Dermis microvascular lymphatic vessel endothelial cell (primary cell): ENCODE measurements around the gene CLPTM1L. TPM values are rescaled to one million over a fixed set of nuclear protein-coding genes. Genes with fewer than 3 reads are reported as not detected.
"Not testable (repeated sequence)": the region's sequence is repeated elsewhere in the genome, so short reads cannot be mapped to it uniquely, and the experiment has no call there.

ENCODE experiments used
- DNase-seq, 2 donors: peaks; one replicate each; pipeline versions ENCODE4 v3.0.0 to v3.0.0-alpha.2; 2010; ENCODE audit warnings: low read depth in 2 of 2
- total RNA-seq: library from RNA; depleted of rRNA; stranded (reverse); fragments of >200 nt; gene quantifications from 2 replicates; pipeline ENCODE4 v1.2.1, GENCODE V29; 2014

The CLPTM1L gene
- total RNA-seq, 1 donor from 2014 or later = 256 TPM

DNA sequence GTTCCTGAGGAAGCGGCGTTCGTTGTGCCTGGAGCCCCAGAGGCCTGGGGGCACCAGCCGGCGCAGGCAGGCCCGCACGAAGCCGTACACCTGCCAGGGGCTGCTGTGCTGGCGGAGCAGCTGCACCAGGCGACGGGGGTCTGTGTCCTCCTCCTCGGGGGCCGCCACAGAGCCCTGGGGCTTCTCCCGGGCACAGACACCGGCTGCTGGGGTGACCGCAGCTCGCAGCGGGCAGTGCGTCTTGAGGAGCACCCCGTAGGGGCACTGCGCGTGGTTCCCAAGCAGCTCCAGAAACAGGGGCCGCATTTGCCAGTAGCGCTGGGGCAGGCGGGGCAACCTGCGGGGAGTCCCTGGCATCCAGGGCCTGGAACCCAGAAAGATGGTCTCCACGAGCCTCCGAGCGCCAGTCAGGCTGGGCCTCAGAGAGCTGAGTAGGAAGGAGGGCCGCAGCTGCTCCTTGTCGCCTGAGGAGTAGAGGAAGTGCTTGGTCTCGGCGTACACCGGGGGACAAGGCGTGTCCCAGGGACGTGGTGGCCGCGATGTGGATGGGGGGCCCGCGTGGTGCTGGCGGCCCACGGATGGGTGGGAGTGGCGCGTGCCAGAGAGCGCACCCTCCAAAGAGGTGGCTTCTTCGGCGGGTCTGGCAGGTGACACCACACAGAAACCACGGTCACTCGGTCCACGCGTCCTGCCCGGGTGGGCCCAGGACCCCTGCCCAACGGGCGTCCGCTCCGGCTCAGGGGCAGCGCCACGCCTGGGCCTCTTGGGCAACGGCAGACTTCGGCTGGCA, 51.3 kb downstream of the CLPTM1L start:
- no peak for DNase-seq

- no peak for DNase-seq
These were observed 52.0 kb downstream of the CLPTM1L start for GRCh38 chr5:1292846-1293415.

DNA sequence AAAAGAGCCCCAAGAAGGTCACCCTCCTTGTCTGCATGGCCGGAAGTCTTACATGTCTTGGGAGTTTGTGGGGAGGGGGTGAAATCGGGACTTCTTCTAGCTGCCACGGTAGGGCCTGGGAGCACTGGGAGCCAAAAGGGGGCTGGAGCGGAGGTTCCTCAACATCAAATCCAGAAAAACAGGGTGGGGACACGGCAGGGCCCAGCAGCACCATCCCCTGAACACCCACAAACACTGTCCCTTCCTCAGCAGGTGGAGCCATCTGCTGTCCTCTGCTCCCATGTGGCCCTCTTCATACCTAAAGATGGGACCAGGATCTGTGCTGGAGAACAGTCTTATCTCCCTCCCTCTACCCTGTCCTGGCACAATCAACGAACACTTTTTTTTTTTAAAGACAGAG, 52.8 kb downstream of the CLPTM1L start:
- no peak for DNase-seq

DNA sequence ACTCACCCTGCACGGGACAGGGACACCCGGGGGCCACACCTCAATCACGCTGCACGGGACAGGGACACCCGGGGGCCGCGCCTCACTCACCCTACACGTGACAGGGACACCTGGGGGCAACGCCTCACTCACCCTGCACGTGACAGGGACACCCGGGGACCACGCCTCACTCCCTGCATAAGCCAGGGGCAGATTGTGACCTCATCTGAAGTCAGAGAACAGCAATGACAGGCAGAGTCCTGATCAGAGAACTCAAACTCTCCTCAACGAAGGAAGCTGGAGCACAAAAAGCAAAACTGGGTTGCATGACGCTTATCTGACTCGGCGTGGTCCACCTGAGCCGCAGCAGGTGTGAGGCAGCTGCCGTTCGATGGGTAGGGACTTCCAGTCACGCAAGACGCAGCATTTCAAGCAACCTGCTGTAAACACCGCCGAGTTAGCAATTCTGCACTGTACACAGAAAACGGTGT, 53.3 kb downstream of the CLPTM1L start:
- DNase-seq = no peak

GRCh38 chr5:1290956-1291355, 53.9 kb downstream of the CLPTM1L start:
- DNase-seq = not testable (repeated sequence)

DNA sequence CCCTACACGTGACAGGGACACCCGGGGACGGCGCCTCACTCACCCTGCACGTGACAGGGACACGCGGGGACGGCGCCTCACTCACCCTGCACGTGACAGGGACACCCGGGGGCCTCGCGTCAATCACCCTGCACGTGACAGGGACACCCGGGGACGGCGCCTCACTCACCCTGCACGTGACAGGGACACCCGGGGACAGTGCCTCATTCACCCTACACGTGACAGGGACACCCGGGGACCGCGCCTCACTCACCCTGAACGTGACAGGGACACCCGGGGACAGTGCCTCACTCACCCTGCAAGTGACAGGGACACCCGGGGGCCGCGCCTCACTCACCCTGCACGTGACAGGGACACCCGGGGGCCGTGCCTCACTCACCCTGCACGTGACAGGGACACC, 55.3 kb downstream of the CLPTM1L start:
- DNase-seq = not testable (repeated sequence)

DNA sequence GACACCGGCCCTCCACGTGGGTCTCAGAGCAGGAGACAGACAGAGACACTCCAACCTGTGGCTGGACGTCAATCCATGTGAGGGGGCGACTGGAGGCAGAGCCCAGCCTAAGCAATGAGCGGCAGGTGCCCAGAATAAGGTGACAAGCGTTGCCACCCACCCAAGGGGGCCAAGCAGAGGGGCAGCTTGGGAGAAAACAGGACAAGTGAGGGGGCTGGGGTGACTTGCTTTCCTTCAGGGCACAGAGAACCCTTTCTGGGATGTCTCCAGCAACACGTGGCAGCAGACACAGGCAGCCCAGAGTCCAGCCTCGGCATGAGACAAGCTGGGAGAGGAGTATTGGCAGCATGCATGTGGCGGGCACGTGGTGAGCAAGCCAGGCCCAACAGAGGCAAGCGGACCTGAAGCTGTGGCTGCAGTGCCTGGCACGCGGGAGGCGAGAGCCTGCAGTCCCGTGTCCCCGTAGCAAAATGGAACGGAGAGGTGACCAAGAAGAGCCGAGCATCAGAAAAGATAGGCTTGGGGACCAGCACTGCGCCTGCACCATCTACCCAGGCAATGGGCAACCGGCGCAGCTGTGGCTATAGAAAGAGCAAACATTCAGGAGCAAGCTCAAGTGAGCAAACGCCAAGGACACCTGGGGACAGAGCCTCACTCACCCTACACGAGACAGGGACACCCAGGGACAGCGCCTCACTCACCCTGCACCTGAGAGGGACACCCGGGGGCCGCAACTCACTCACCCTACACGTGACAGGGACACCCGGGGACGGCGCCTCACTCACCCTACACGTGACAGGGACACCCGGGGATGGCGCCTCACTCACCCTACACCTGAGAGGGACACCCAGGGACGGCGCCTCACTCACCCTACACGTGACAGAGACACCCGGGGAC, 56.2 kb downstream of the CLPTM1L start:
- no peak for DNase-seq

DNA sequence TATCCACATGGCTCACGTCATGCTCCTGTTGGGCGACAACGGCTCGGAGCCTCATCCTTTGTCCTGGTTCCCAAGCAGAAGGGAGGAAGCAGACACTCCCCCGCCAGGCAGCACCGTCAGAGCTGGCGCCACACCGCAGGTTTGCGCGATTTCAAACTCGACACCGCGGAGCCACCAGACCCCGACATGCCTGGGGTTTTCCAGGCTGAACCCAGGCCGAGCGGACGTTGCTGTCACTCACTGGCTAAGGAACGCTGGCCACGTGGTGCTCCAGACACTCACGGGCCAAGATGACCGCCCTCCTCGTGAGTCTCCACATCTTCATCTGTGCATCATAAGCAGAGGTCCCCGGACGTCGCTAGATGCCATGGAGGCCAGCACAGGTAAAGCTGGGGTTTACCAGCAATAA, 59.0 kb downstream of the CLPTM1L start:
- DNase-seq = no peak

DNA sequence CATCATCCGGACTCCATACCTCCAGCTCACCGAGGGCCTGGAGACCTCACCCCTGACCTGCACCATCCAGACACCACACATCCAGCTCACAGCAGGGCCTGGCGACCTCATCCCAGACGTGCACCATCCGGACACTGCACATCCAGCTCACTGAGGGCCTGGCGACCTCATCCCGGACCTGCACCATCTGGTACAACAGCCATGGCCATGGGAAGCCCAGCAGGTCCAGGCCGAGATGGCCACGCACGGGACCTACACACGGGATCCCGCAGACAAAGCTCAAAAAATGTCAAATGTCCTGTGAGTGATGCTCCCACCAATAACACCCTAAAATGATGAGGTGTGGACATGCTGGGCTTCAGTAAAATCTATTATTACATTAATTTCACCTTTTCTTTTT, 59.8 kb downstream of the CLPTM1L start:
- no peak for DNase-seq

GRCh38 chr5:1284336-1284970, 60.4 kb downstream of the CLPTM1L start:
- DNase-seq = not testable (repeated sequence)

- DNase-seq = not testable (repeated sequence)
These were observed 61.2 kb downstream of the CLPTM1L start for GRCh38 chr5:1283729-1284041.

GRCh38 chr5:1282993-1283728, 61.7 kb downstream of the CLPTM1L start:
- not testable (repeated sequence) for DNase-seq

GRCh38 chr5:1282131-1282992, 62.5 kb downstream of the CLPTM1L start:
- DNase-seq = no peak

GRCh38 chr5:1281038-1281882, 63.6 kb downstream of the CLPTM1L start:
- DNase-seq = no peak

- DNase-seq = no peak
These were observed 64.5 kb downstream of the CLPTM1L start for GRCh38 chr5:1280177-1281037.

DNA sequence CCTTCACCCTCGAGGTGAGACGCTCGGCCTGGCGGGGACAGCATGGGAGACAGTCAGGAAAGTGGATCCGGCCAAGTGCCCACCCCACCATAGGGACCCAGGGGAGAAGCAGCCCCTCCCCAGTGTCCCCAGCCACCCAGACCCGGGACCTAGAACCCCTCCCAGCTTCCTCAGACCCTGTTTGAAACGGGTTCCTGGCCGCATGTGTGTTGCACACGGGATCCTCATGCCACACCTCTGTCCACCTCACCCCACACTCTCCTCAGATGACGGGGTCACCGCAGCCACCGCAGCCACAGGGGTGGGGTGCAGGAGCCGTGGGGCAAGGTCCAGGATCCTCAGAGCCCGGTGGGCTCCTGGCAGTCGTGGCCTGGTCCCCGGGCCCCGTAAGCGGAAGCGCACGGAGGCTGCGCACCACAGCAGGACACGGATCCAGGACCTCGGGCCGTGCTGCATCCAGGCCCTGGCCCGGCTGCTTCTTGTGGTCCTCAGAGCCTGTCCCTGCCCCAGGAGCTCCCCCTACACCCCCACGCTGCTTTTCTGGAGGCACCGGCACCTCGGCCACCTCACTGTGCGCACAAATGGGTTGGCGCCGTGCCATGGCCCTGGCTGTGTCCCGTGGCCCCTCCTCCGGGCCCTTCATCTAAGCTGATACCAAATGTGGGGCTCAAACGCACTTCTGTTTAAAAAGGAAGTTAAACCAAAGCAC, 65.3 kb downstream of the CLPTM1L start:
- no peak for DNase-seq

DNA sequence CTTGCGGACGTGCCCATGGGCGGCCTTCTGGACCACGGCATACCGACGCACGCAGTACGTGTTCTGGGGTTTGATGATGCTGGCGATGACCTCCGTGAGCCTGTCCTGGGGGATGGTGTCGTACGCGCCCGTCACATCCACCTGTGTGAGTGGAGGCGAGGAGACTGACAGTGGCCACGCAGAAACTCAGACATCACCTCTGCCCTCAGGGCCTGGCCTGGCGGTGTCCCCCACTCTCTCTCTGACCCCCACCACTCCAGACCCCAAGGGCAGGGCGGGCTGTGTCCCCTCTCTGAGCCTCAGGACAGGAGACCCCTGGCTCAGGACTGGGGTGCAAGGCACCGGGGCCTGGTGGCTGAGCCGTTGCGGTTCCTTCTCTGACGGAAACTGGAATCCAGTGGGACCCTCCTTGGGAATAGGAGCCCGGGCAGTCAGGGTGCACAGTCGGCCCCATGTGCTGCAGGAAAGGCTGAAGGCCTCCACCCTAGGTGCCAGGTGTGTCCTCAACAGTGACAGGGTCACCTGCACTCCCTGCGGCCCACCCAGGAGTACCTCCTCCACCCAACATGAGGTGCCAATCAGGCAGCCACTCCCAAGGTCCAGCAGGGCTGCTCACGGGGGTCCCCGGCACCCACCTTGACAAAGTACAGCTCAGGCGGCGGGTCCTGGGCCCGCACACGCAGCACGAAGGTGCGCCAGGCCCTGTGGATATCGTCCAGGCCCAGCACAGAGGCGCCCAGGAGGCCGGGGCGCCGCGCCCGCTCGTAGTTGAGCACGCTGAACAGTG, 66.0 kb downstream of the CLPTM1L start:
- no peak for DNase-seq
